Neural progenitor cell (in vitro differentiated cells): ENCODE data around the gene RXRA. TPM values are rescaled to one million over a fixed set of nuclear protein-coding genes. Genes with fewer than 3 reads are reported as not detected.

Experiments used
- DNase-seq: peaks from one replicate; pipeline ENCODE4 v3.0.0-alpha.2; 2016; ENCODE audit warnings: low spot score
- H2AFZ ChIP-seq: fragments of 200-600 bp; sonication (generic); replicated peaks from 2 replicates; pipeline ENCODE4 v1.6.1; 2016; ENCODE audit warnings: antibody characterized with exemption
- H3F3A ChIP-seq: fragments of 200-600 bp; sonication (generic); 2 replicates; pipeline ENCODE4 v1.6.1; 2016; ENCODE audit warnings: antibody characterized with exemption, low read depth
- H3K27ac ChIP-seq: fragments of 200-600 bp; sonication (generic); 2 replicates; pipeline ENCODE4 v1.5.1; 2016; ENCODE audit warnings: mild to moderate bottlenecking
- H3K27me3 ChIP-seq: fragments of 200-600 bp; sonication (generic); 2 replicates; pipeline ENCODE4 v1.6.1; 2016; ENCODE audit warnings: mild to moderate bottlenecking, moderate library complexity
- H3K36me3 ChIP-seq: fragments of 200-600 bp; sonication (generic); 2 replicates; pipeline ENCODE4 v1.5.1; 2016
- H3K4me1 ChIP-seq: fragments of 200-600 bp; sonication (generic); 2 replicates; pipeline ENCODE4 v1.6.1; 2016; ENCODE audit warnings: mixed run types
- H3K4me2 ChIP-seq: fragments of 200-600 bp; sonication (generic); 2 replicates; pipeline ENCODE4 v1.6.1; 2016
- H3K4me3 ChIP-seq: fragments of 200-600 bp; sonication (generic); 2 replicates; pipeline ENCODE4 v1.5.1; 2016
- H3K79me2 ChIP-seq: fragments of 200-600 bp; sonication (generic); 2 replicates; pipeline ENCODE4 v1.6.1; 2016; ENCODE audit warnings: low read depth
- H3K9ac ChIP-seq: fragments of 200-600 bp; sonication (generic); 2 replicates; pipeline ENCODE4 v1.6.1; 2016
- H3K9me3 ChIP-seq: fragments of 200-600 bp; sonication (generic); 2 replicates; pipeline ENCODE4 v1.5.1; 2016; ENCODE audit warnings: low read depth
- H4K20me1 ChIP-seq: fragments of 200-600 bp; sonication (generic); 2 replicates; pipeline ENCODE4 v1.6.1; 2016; ENCODE audit warnings: low read depth
- H3K27ac Mint-ChIP-seq: 3 replicates; pipeline ENCODE4 v1.8.0; 2021; ENCODE audit warnings: mixed read lengths
- H3K27me3 Mint-ChIP-seq: 2 replicates; pipeline ENCODE4 v1.8.0; 2022; ENCODE audit warnings: low read depth, mild to moderate bottlenecking, inconsistent platforms, moderate library complexity, mixed read lengths; ENCODE audit not compliant: insufficient read depth
- H3K36me3 Mint-ChIP-seq: 3 replicates; pipeline ENCODE4 v1.8.0; 2021; ENCODE audit warnings: mixed read lengths
- H3K4me1 Mint-ChIP-seq: 3 replicates; pipeline ENCODE4 v1.8.0; 2021; ENCODE audit warnings: mixed read lengths
- H3K4me3 Mint-ChIP-seq: 3 replicates; pipeline ENCODE4 v1.8.0; 2021; ENCODE audit warnings: mild to moderate bottlenecking, moderate library complexity, mixed read lengths
- H3K9me3 Mint-ChIP-seq: 3 replicates; pipeline ENCODE4 v1.8.0; 2020; ENCODE audit warnings: mixed read lengths
- EZH2 ChIP-seq: fragments of 200-600 bp; sonication (generic); IDR thresholded peaks from 2 replicates; pipeline ENCODE4 v1.6.1; 2017; ENCODE audit warnings: antibody characterized with exemption, mild to moderate bottlenecking, moderate library complexity
- EZH2phosphoT487 ChIP-seq: fragments of 200-600 bp; sonication (generic); IDR thresholded peaks from 2 replicates; pipeline ENCODE4 v1.6.1; 2017; ENCODE audit warnings: antibody characterized with exemption
- total RNA-seq: library from RNA; depleted of rRNA; stranded (reverse); fragments of >200 nt; gene quantifications from 2 replicates; pipeline ENCODE4 v1.2.3, GENCODE V29; 2015; ENCODE audit warnings: low replicate concordance
- TF ChIP-seq, protein P1 (sequence below): fragments of 200-600 bp; sonication (generic); IDR thresholded peaks from 2 replicates; pipeline ENCODE4 v1.5.1; 2017; ENCODE audit warnings: antibody characterized with exemption, mild to moderate bottlenecking

Gene RXRA
- total RNA-seq, 1 donor from 2014 or later, result 11.6 TPM

DNA sequence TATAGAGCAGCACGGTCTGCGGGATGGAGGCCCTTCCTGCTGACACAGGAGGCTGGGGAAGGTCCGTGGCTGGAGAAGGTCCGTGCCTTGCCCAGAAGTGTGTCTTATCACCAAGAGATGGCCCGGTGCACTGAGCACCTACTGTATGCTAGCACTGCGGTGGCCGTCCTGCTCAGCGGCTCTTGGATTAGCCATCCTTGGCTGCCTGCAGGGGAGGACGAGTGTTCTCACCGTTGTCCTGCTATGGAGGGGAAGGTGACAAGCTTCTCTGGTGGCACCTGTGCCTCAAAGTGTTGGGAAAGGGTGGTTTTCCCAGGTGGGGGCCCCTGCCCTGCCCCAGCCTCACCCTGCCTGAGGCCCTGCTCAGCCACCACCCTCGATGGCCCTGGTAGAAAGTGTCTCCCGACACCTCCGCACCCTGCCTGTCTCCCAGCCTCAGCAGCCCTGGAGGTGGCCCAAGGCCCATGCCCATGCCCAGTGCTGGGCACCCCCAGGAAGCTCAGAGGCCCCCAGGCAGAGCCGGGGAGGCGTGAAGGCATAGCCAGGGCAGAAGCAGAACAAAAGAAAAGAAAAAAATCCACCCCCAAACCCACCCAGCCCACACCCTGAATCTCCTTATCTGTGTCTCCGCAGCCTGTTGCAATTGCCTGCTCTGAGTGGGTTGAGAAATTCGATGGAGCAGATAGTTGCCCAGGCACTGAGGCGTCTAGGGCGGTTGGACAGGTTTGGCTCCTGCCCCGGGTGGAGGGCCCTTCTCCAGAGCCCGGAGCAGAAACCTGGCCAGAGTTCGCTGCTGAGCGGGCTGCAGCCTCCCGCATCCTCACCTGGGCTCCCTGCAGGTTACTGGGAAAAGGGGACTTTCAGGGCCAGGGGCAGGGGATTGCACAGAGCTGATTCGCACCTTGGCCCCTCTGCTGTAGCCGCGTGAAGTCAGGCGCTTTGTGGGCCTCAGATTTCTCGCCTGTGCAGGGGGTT, 30.5 kb downstream of the RXRA start:
- no peak for TF ChIP-seq EZH2phosphoT487
- TF ChIP-seq, protein P1, sequence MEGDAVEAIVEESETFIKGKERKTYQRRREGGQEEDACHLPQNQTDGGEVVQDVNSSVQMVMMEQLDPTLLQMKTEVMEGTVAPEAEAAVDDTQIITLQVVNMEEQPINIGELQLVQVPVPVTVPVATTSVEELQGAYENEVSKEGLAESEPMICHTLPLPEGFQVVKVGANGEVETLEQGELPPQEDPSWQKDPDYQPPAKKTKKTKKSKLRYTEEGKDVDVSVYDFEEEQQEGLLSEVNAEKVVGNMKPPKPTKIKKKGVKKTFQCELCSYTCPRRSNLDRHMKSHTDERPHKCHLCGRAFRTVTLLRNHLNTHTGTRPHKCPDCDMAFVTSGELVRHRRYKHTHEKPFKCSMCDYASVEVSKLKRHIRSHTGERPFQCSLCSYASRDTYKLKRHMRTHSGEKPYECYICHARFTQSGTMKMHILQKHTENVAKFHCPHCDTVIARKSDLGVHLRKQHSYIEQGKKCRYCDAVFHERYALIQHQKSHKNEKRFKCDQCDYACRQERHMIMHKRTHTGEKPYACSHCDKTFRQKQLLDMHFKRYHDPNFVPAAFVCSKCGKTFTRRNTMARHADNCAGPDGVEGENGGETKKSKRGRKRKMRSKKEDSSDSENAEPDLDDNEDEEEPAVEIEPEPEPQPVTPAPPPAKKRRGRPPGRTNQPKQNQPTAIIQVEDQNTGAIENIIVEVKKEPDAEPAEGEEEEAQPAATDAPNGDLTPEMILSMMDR, result no peak
- TF ChIP-seq EZH2, result no peak
- Histone ChIP-seq H3K4me3 (no peak overlapping the region), H3K27ac (no peak overlapping the region), H4K20me1 (peaks cover 100% of the 10 kb centered on the region), H3K36me3 (no peaks in the 10 kb centered on the region), H2AFZ (no peak overlapping the region), H3K9ac (no peak overlapping the region), H3K27me3 (no peaks in the 10 kb centered on the region), H3K9me3 (no peaks in the 10 kb centered on the region), H3K4me2 (no peak overlapping the region), H3K4me1 (peaks cover 17% of the 10 kb centered on the region), H3F3A (peaks cover 6% of the 10 kb centered on the region), H3K79me2 (peaks cover 87% of the 10 kb centered on the region)
- no peak overlapping the region for H3K27ac Mint-ChIP-seq
- H3K4me1 Mint-ChIP-seq, result peaks cover 11% of the 10 kb centered on the region
- H3K36me3 Mint-ChIP-seq, result no peaks in the 10 kb centered on the region
- H3K27me3 Mint-ChIP-seq, result peaks cover 3% of the 10 kb centered on the region
- no peaks in the 10 kb centered on the region for H3K9me3 Mint-ChIP-seq
- no peak overlapping the region for H3K4me3 Mint-ChIP-seq
- DNase-seq, result no peak

DNA sequence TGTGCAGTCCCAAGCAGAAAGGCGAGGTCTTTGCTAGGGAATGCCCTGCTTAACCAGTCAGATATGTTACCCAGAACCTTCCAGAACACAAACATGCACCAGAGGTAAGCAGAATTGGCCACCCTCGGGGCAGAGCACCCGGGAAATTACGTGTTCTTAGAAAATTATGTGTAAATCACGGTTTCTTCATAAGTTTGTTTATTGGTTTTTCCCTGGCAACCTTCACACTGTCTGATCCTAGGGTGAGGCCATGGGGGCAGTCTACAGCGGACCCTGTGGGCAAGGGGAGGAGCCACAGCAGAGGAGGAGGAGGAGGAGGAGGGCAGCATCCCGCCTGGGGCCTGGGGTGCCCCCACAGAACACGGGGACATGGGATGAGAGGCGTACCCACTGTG, 31.4 kb downstream of the RXRA start:
- H2AFZ ChIP-seq, result no peak overlapping the region
- H3K36me3 ChIP-seq, result no peaks in the 10 kb centered on the region
- H3F3A ChIP-seq, result peaks cover 6% of the 10 kb centered on the region
- H3K9ac ChIP-seq, result no peak overlapping the region
- H3K4me1 ChIP-seq, result peaks cover 17% of the 10 kb centered on the region
- peaks cover 2% of the 10 kb centered on the region for H3K27me3 Mint-ChIP-seq
- H3K27ac ChIP-seq, result no peak overlapping the region
- no peaks in the 10 kb centered on the region for H3K9me3 ChIP-seq
- H3K36me3 Mint-ChIP-seq, result no peaks in the 10 kb centered on the region
- H3K4me3 ChIP-seq, result no peak overlapping the region
- TF ChIP-seq, protein P1, result no peak
- no peak for TF ChIP-seq EZH2phosphoT487
- TF ChIP-seq EZH2, result no peak
- H3K4me3 Mint-ChIP-seq, result no peak overlapping the region
- peaks cover 100% of the 10 kb centered on the region for H4K20me1 ChIP-seq
- H3K4me1 Mint-ChIP-seq, result peaks cover 8% of the 10 kb centered on the region
- H3K4me2 ChIP-seq, result no peak overlapping the region
- no peaks in the 10 kb centered on the region for H3K9me3 Mint-ChIP-seq
- no peak for DNase-seq
- H3K79me2 ChIP-seq, result peaks cover 79% of the 10 kb centered on the region
- H3K27ac Mint-ChIP-seq, result no peak overlapping the region
- no peaks in the 10 kb centered on the region for H3K27me3 ChIP-seq

DNA sequence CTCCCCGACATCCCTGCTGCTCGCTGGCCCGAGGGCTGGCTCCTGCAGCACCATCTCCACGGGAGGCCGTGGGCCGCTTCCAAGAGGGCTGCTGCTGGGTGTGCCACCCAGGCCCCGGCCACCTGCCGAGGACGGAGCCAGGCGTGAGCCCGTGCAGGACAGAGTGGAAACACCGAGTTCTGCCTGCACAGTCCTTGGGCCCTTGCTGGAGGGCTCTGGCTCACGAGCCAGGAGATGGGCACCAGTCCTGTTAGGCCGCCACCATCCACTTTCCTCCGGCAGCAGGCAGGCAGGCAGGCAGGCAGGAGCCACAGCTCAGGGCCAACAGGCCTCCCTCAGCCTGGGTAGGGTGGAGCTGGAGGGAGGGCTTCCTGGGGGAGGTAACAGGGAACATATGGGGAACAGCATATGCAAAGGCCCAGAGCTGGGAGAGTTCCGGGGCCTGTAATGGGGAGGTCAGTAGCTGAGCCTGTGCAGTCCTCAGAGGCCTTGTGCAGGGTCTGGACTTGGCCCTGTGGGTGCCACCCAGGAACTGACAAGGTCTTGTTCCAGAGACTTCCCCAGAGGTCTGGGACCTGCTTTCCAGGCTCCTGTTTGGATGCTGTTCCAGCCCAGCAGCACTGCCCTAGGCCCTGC, 31.9 kb downstream of the RXRA start:
- Mint-ChIP-seq H3K36me3 (no peaks in the 10 kb centered on the region), H3K27ac (no peak overlapping the region), H3K4me1 (peaks cover 6% of the 10 kb centered on the region), H3K4me3 (no peak overlapping the region), H3K27me3 (peaks cover 2% of the 10 kb centered on the region), H3K9me3 (no peaks in the 10 kb centered on the region)
- H4K20me1 ChIP-seq, result peaks cover 100% of the 10 kb centered on the region
- no peak overlapping the region for H3K4me2 ChIP-seq
- H3F3A ChIP-seq, result peaks cover 6% of the 10 kb centered on the region
- no peak overlapping the region for H2AFZ ChIP-seq
- peaks cover 74% of the 10 kb centered on the region for H3K79me2 ChIP-seq
- peak overlapping the region; percentile 37 for H3K9ac ChIP-seq
- H3K36me3 ChIP-seq, result no peaks in the 10 kb centered on the region
- H3K27ac ChIP-seq, result no peak overlapping the region
- no peaks in the 10 kb centered on the region for H3K27me3 ChIP-seq
- no peak for DNase-seq
- TF ChIP-seq, protein P1, result no peak
- TF ChIP-seq EZH2 (no peak), EZH2phosphoT487 (no peak)
- peaks cover 17% of the 10 kb centered on the region for H3K4me1 ChIP-seq
- no peaks in the 10 kb centered on the region for H3K9me3 ChIP-seq
- H3K4me3 ChIP-seq, result no peak overlapping the region
